Esophagus muscularis mucosa (tissue), 4 donors: Measurements from ENCODE around the gene HNRNPU. TPM values are rescaled to one million over a fixed set of nuclear protein-coding genes. Genes with fewer than 3 reads are reported as not detected.

Experiments used
- DNase-seq: peaks from one replicate; pipeline ENCODE4 v3.0.0-alpha.2; 2017; ENCODE audit errors: extremely low spot score
- H3K27ac ChIP-seq, 4 donors: fragments of 200-600 bp; sonication (generic); replicated peaks in 1 of 4; 1 replicate in 3 of 4; 2 replicates in 1 of 4; pipeline ENCODE4 v1.5.1; 2016 to 2019; ENCODE audit warnings: mild to moderate bottlenecking in 1 of 4
- H3K27me3 ChIP-seq, 4 donors: fragments of 200-600 bp; sonication (generic); one replicate each; pipeline versions ENCODE4 v1.5.1 to v1.6.0; 2016 to 2019
- H3K36me3 ChIP-seq, 4 donors: fragments of 200-600 bp; sonication (generic); one replicate each; pipeline ENCODE4 v1.5.1; 2016 to 2019
- H3K4me1 ChIP-seq, 4 donors: fragments of 200-600 bp; sonication (generic); one replicate each; pipeline ENCODE4 v1.5.1; 2016 to 2019
- H3K4me3 ChIP-seq, 4 donors: fragments of 200-600 bp; sonication (generic); 1 replicate in 2 of 4; 2 replicates in 2 of 4; pipeline ENCODE4 v1.5.1; 2016 to 2019; ENCODE audit warnings: mild to moderate bottlenecking in 4 of 4, moderate library complexity in 1 of 4
- H3K9me3 ChIP-seq, 4 donors: fragments of 200-600 bp; sonication (generic); 1 replicate in 3 of 4; 2 replicates in 1 of 4; pipeline ENCODE4 v1.5.1; 2016 to 2019
- CTCF ChIP-seq, 3 experiments: fragments of 200-600 bp in 2 of 3; fragments of 450-650 bp in 1 of 3; sonication (generic) in 2 of 3; IDR thresholded peaks; one replicate each; pipeline ENCODE4 v1.5.1; 2017 to 2019; ENCODE audit warnings: antibody characterized with exemption in 3 of 3, mild to moderate bottlenecking in 2 of 3, moderate library complexity in 1 of 3
- EP300 ChIP-seq: sonication (generic); formaldehyde crosslinking; IDR thresholded peaks from one replicate; pipeline ENCODE4 v1.6.1; 2017; ENCODE audit warnings: antibody characterized with exemption
- POLR2A ChIP-seq: fragments of 450-650 bp; IDR thresholded peaks from one replicate; pipeline ENCODE4 v1.6.1; 2017; ENCODE audit warnings: antibody characterized with exemption, moderate library complexity, mild to moderate bottlenecking, low read depth
- POLR2AphosphoS5 ChIP-seq, 2 donors: sonication (generic); formaldehyde crosslinking; IDR thresholded peaks; one replicate each; pipeline ENCODE4 v1.6.1; 2017; ENCODE audit warnings: antibody characterized with exemption in 2 of 2
- WGBS: methylation state at CpG from one replicate; pipeline ENCODE4 v1.1.5; 2018; 5-methylcytosine and 5-hydroxymethylcytosine counted together
- intact Hi-C: fragments of 100-400 bp; cut with DNase I; formaldehyde crosslinking; loops from one replicate; pipeline ENCODE4 v1.15.1; 2023
- total RNA-seq, 4 donors: library from RNA; depleted of rRNA; stranded (reverse); fragments of >200 nt; gene quantifications; one replicate each; pipeline versions ENCODE4 v1.1.0 to v1.2.1, GENCODE V29; 2016

Gene HNRNPU
- total RNA-seq, 4 donors from 2014 or later, result 255 to 306 (median 279) TPM

GRCh38 chr1:244881552-244882280, 17.4 kb upstream of the HNRNPU start:
- Histone ChIP-seq H3K4me1 (no peaks in the 10 kb centered on the region), H3K36me3 (no peaks in the 10 kb centered on the region), H3K4me3 (no peak overlapping the region), H3K9me3 (no peaks in the 10 kb centered on the region), H3K27ac (no peak overlapping the region), H3K27me3 (no peaks in the 10 kb centered on the region)
- TF ChIP-seq EP300 (no peak), POLR2AphosphoS5 (IDR thresholded peaks at IDR 0.05) (no peak), POLR2A (no peak), CTCF (IDR thresholded peaks at IDR 0.05) (no peak)
- 79% methylated on average over 11 of the region's 11 CpGs for WGBS
- intact Hi-C loops, result no loop called here
- no peak for DNase-seq

DNA sequence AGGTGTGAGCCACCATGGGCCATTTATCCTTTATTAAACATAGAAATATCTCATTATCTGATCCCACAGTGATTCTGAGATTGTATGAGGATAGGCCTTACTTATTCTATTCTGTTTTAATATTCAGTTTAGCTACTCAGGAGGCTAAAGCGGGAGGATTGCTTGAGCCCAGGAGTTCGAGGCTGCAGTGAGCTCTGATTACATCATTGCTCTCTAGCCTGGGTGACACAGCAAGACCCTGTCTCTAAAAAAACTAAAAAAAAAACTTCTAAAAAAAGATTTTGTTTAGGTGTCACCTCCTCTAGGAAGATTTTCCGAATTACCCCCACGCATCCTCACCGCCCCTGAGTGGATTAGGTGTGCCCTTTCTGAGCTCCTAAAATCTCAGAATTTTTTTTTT, 14.3 kb upstream of the HNRNPU start:
- DNase-seq, result no peak
- Histone ChIP-seq H3K27ac (no peak overlapping the region), H3K9me3 (no peaks in the 10 kb centered on the region), H3K27me3 (no peaks in the 10 kb centered on the region), H3K4me3 (no peak overlapping the region), H3K4me1 (no peaks in the 10 kb centered on the region), H3K36me3 (no peaks in the 10 kb centered on the region)
- intact Hi-C loops, result no loop called here
- WGBS, result 79% methylated on average over 5 of the region's 5 CpGs
- TF ChIP-seq EP300, result no peak
- TF ChIP-seq POLR2AphosphoS5 (IDR thresholded peaks at IDR 0.05), result no peak
- no peak for TF ChIP-seq CTCF (IDR thresholded peaks at IDR 0.05)
- TF ChIP-seq POLR2A, result no peak

GRCh38 chr1:244876228-244876910, 12.0 kb upstream of the HNRNPU start:
- Histone ChIP-seq H3K36me3 (no peaks in the 10 kb centered on the region), H3K9me3 (no peaks in the 10 kb centered on the region), H3K27ac (no peak overlapping the region), H3K4me1 (no peaks in the 10 kb centered on the region), H3K4me3 (no peak overlapping the region), H3K27me3 (no peaks in the 10 kb centered on the region)
- no peak for DNase-seq
- intact Hi-C loops, result no loop called here
- TF ChIP-seq POLR2AphosphoS5 (IDR thresholded peaks at IDR 0.05), result no peak
- TF ChIP-seq CTCF (IDR thresholded peaks at IDR 0.05), result no peak
- no peak for TF ChIP-seq EP300
- TF ChIP-seq POLR2A, result no peak
- 94% methylated on average over 8 of the region's 8 CpGs for WGBS

GRCh38 chr1:244874974-244875579, 10.7 kb upstream of the HNRNPU start:
- TF ChIP-seq POLR2AphosphoS5 (IDR thresholded peaks at IDR 0.05) (no peak), EP300 (no peak), POLR2A (no peak), CTCF (IDR thresholded peaks at IDR 0.05) (no peak)
- intact Hi-C loops, result no loop called here
- no peaks in the 10 kb centered on the region for H3K4me1 ChIP-seq
- DNase-seq, result no peak
- H3K27ac ChIP-seq, result no peak overlapping the region
- H3K27me3 ChIP-seq, result no peaks in the 10 kb centered on the region
- 78% methylated on average over 7 of the region's 7 CpGs for WGBS
- no peak overlapping the region for H3K4me3 ChIP-seq
- H3K9me3 ChIP-seq, result no peaks in the 10 kb centered on the region
- no peaks in the 10 kb centered on the region for H3K36me3 ChIP-seq
